A549 (cell line): ENCODE data around the gene TNFRSF11A. TPM values are rescaled to one million over a fixed set of nuclear protein-coding genes. Genes with fewer than 3 reads are reported as not detected.

Experiments used
- ATAC-seq, 2 experiments: fragments of 200-7000 bp in 1 of 2; fragments of >200 bp in 1 of 2; cut with Nextera tagmentation in 1 of 2; cut with Tn5 transposase in 1 of 2; 3 replicates each; pipeline versions ENCODE4 v1.8.0 to v1.9.1; 2018 to 2020; ENCODE audit warnings: mild to moderate bottlenecking in 1 of 2, moderate library complexity in 1 of 2
- CTCF ChIA-PET: fragments of 300-600 bp; sonication (Branson Sonifier 250); formaldehyde crosslinking; extraction: SDS; loops from one replicate; lab custom pipeline; 2021; ENCODE audit warnings: antibody characterized with exemption, inconsistent platforms; lab: Yijun Ruan, JAX
- POLR2A ChIA-PET: fragments of 350-600 bp; formaldehyde crosslinking; extraction: SDS; loops from one replicate; lab custom pipeline; 2021; ENCODE audit warnings: antibody characterized with exemption, inconsistent platforms; lab: Yijun Ruan, JAX
- DNase-seq, 2 experiments: peaks; one replicate each; pipeline versions ENCODE4 v3.0.0 to v3.0.0-alpha.2; 2011 to 2016; ENCODE audit warnings: low read depth in 1 of 2, low spot score in 1 of 2
- FAIRE-seq: peaks from 2 replicates; lab custom pipeline; 2011; peaks lifted over from hg19 to GRCh38; lab: Jason Lieb, UNC
- H3K27ac ChIP-seq, 2 experiments: fragments of >200 bp; sonication (Bioruptor Twin); formaldehyde crosslinking; 3 replicates each; pipeline ENCODE4 v1.5.1; 2016 to 2017
- H3K4me1 ChIP-seq: fragments of >200 bp; sonication (Bioruptor Twin); formaldehyde crosslinking; 3 replicates; pipeline ENCODE4 v1.6.1; 2016
- H3K4me2 ChIP-seq: fragments of >200 bp; sonication (Bioruptor Twin); formaldehyde crosslinking; 3 replicates; pipeline ENCODE4 v1.6.1; 2016
- H3K4me3 ChIP-seq: fragments of >200 bp; sonication (Bioruptor Twin); formaldehyde crosslinking; 3 replicates; pipeline ENCODE4 v1.5.1; 2016
- H3K9me3 ChIP-seq: fragments of >200 bp; sonication (Bioruptor Twin); formaldehyde crosslinking; 3 replicates; pipeline ENCODE4 v1.6.1; 2016
- CEBPB ChIP-seq, 2 experiments: fragments of >200 bp in 1 of 2; sonication (Bioruptor Twin) in 1 of 2; formaldehyde crosslinking in 1 of 2; IDR thresholded peaks; 2 replicates each; pipeline ENCODE4 v1.6.1; 2012 to 2016
- CHD2 ChIP-seq: fragments of 150-350 bp; IDR thresholded peaks from 2 replicates; pipeline ENCODE4 v1.6.1; 2014; ENCODE audit warnings: low read length; ENCODE audit not compliant: partially characterized antibody
- CHD4 ChIP-seq: fragments of 200-600 bp; sonication (generic); IDR thresholded peaks from 2 replicates; pipeline ENCODE4 v1.6.1; 2016; ENCODE audit warnings: antibody characterized with exemption, mild to moderate bottlenecking, borderline replicate concordance
- E2F6 ChIP-seq: IDR thresholded peaks from 2 replicates; pipeline ENCODE4 v1.6.1; 2012; ENCODE audit warnings: low read depth, borderline replicate concordance
- EHMT2 ChIP-seq: fragments of 200-600 bp; sonication (generic); IDR thresholded peaks from 2 replicates; pipeline ENCODE4 v1.6.1; 2016; ENCODE audit warnings: antibody characterized with exemption, low read depth, mild to moderate bottlenecking, moderate library complexity
- ESRRA ChIP-seq: fragments of 150-350 bp; IDR thresholded peaks from 2 replicates; pipeline ENCODE4 v1.6.1; 2014; ENCODE audit warnings: mild to moderate bottlenecking, low read length, borderline replicate concordance
- FOSB ChIP-seq: fragments of 250-450 bp; sonication (Bioruptor Pico); IDR thresholded peaks from 2 replicates; pipeline ENCODE4 v1.5.0; 2020; ENCODE audit warnings: mild to moderate bottlenecking, moderate library complexity
- GATA3 ChIP-seq: IDR thresholded peaks from 2 replicates; pipeline ENCODE4 v1.6.1; 2012; ENCODE audit warnings: borderline replicate concordance
- HES2 ChIP-seq: fragments of >200 bp; sonication (Bioruptor Twin); formaldehyde crosslinking; IDR thresholded peaks from 2 replicates; pipeline ENCODE4 v1.6.1; 2016
- MAZ ChIP-seq: fragments of 150-350 bp; IDR thresholded peaks from 2 replicates; pipeline ENCODE4 v1.6.1; 2014; ENCODE audit warnings: antibody characterized with exemption, low read depth, low read length, borderline replicate concordance
- NPAS2 ChIP-seq: fragments of 250-450 bp; sonication (Bioruptor Pico); IDR thresholded peaks from 2 replicates; pipeline ENCODE4 v1.8.0; 2022; ENCODE audit warnings: mild to moderate bottlenecking, moderate library complexity, borderline replicate concordance
- PBX3 ChIP-seq: IDR thresholded peaks from 2 replicates; pipeline ENCODE4 v1.6.1; 2012
- PHF8 ChIP-seq: fragments of 200-600 bp; sonication (generic); IDR thresholded peaks from 2 replicates; pipeline ENCODE4 v1.6.1; 2016; ENCODE audit warnings: low read depth, mild to moderate bottlenecking, antibody characterized with exemption, moderate library complexity, borderline replicate concordance
- POLR2AphosphoS2 ChIP-seq: conservative IDR thresholded peaks from 2 replicates; pipeline ENCODE4 v1.6.1; 2012; ENCODE audit warnings: low read length, improper control_type of control experiment, inconsistent platforms
- RARB ChIP-seq: fragments of 250-450 bp; sonication (Bioruptor Pico); IDR thresholded peaks from 2 replicates; pipeline ENCODE4 v1.8.0; 2021; ENCODE audit warnings: mild to moderate bottlenecking, moderate library complexity
- RNF2 ChIP-seq: fragments of 200-600 bp; sonication (generic); IDR thresholded peaks from 2 replicates; pipeline ENCODE4 v1.6.1; 2016; ENCODE audit warnings: low read depth, mild to moderate bottlenecking, antibody characterized with exemption, moderate library complexity, borderline replicate concordance
- SREBF2 ChIP-seq: fragments of 450-650 bp; IDR thresholded peaks from 2 replicates; pipeline ENCODE4 v1.6.1; 2014; ENCODE audit warnings: mild to moderate bottlenecking, moderate library complexity
- TFCP2L1 ChIP-seq: fragments of 250-450 bp; sonication (Bioruptor Pico); IDR thresholded peaks from 2 replicates; pipeline ENCODE4 v1.5.0; 2021; ENCODE audit warnings: mild to moderate bottlenecking
- USF2 ChIP-seq: fragments of 450-650 bp; IDR thresholded peaks from 2 replicates; pipeline ENCODE4 v1.6.1; 2014; ENCODE audit warnings: antibody characterized with exemption
- ZFP36 ChIP-seq: fragments of 450-650 bp; IDR thresholded peaks from 2 replicates; pipeline ENCODE4 v1.6.1; 2014; ENCODE audit warnings: borderline replicate concordance; ENCODE audit not compliant: partially characterized antibody
- ZNF302 ChIP-seq: fragments of 250-450 bp; sonication (Bioruptor Pico); IDR thresholded peaks from 2 replicates; pipeline ENCODE4 v1.9.0; 2021; ENCODE audit warnings: inconsistent platforms, mild to moderate bottlenecking, moderate library complexity
- ZSCAN20 ChIP-seq: fragments of 250-450 bp; sonication (Bioruptor Pico); IDR thresholded peaks from 2 replicates; pipeline ENCODE4 v1.8.0; 2022; ENCODE audit warnings: mild to moderate bottlenecking, moderate library complexity
- WGBS: methylation state at CpG from one replicate; pipeline ENCODE4 v1.1.6; 2017; ENCODE audit errors: missing lambda C conversion rate; 5-methylcytosine and 5-hydroxymethylcytosine counted together
- polyA plus RNA-seq, 4 experiments: library from polyadenylated mRNA; depleted of rRNA in 3 of 4; stranded (reverse); fragments of >200 nt; fragmentation: RNase III in 1 of 4; extraction: RNeasy Plus Mini Kit Qiagen cat#74134 plus additional on column Dnase treatment in 1 of 4; gene quantifications; 2 replicates in 3 of 4; 3 replicates in 1 of 4; pipeline ENCODE4 v1.2.3, GENCODE V29; 2011 to 2017

Gene TNFRSF11A
- polyA plus RNA-seq, 2 of the 4 experiments (the other 2 are of a cell fraction), result 1.9 to 4.0 TPM

GRCh38 chr18:62394006-62394763 lies 69.1 kb downstream of the TNFRSF11A start:
- POLR2A ChIA-PET, result no interaction called here
- 88% methylated on average over 14 of the region's 15 CpGs for WGBS
- Histone ChIP-seq H3K4me2 (no peak overlapping the region), H3K9me3 (no peaks in the 10 kb centered on the region), H3K4me1 (peaks cover 7% of the 10 kb centered on the region), H3K4me3 (no peak overlapping the region), H3K27ac (no peak overlapping the region)
- FAIRE-seq, result no peak
- DNase-seq, result no peak
- no peak for ATAC-seq
- TF ChIP-seq FOSB (CRISPR knock-in tag) (no peak), PBX3 (no peak), CHD4 (no peak), EHMT2 (no peak), RNF2 (no peak), GATA3 (no peak), POLR2AphosphoS2 (no peak), CEBPB (IDR thresholded peaks at IDR 0.05) (no peak), E2F6 (no peak)
- CTCF ChIA-PET, result interaction anchor here (1.5 to 2.0 kb wide), 2 partner anchors 7 to 172 kb away, joined by 4 to 7 read pairs; no protein-coding TSS in a partner anchor

GRCh38 chr18:62396381-62396780 lies 71.3 kb downstream of the TNFRSF11A start:
- FAIRE-seq (no peak), DNase-seq (no peak), ATAC-seq (no peak)
- 73% methylated on average over 3 of the region's 3 CpGs for WGBS
- TF ChIP-seq TFCP2L1 (no peak), CHD4 (no peak), ESRRA (no peak), USF2 (no peak), PHF8 (no peak), CEBPB (IDR thresholded peaks at IDR 0.05) (no peak), SREBF2 (no peak), ZNF302 (CRISPR knock-in tag) (no peak), RARB (CRISPR knock-in tag) (no peak), MAZ (no peak), NPAS2 (CRISPR knock-in tag) (no peak), ZFP36 (no peak), ZSCAN20 (CRISPR knock-in tag) (no peak), RNF2 (no peak), CHD2 (no peak), HES2 (no peak)
- peaks cover 8% of the 10 kb centered on the region; the same call in 1 of the 3 replicates for H3K4me1 ChIP-seq
- H3K4me3 ChIP-seq, result no peak overlapping the region
- no peak overlapping the region for H3K27ac ChIP-seq
- H3K9me3 ChIP-seq, result no peaks in the 10 kb centered on the region
- ChIA-PET POLR2A (no interaction called here), CTCF (no interaction called here)
- H3K4me2 ChIP-seq, result no peak overlapping the region
